ENCODE data around the gene LILRB4.
"Not testable (repeated sequence)": the region's sequence is repeated elsewhere in the genome, so short reads cannot be mapped to it uniquely, and the experiment has no call there.

LILRB4 gene

DNA sequence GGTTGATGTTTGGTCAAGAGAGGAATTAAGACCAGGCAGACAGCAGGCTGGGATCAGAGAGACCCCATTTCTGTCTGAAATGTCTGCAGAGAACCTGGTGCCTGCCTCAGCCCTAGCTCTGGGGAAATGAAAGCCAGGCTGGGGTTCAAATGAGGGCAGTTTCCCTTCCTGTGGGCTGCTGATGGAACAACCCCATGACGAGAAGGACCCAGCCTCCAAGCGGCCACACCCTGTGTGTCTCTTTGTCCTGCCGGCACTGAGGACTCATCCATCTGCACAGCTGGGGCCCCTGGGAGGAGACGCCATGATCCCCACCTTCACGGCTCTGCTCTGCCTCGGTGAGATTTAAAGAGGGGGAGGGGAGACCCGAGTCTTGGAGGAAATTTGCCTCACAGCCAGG is at the start of gene LILRB4:
TSS of gene LILRB4 (plus strand) at position 256 of the 400 bp plus-strand sequence. CDS start at position 305, 49 bp downstream.
- DNase-seq (ENCODE audit: low read depth in 2 of 2), result no peak

DNA sequence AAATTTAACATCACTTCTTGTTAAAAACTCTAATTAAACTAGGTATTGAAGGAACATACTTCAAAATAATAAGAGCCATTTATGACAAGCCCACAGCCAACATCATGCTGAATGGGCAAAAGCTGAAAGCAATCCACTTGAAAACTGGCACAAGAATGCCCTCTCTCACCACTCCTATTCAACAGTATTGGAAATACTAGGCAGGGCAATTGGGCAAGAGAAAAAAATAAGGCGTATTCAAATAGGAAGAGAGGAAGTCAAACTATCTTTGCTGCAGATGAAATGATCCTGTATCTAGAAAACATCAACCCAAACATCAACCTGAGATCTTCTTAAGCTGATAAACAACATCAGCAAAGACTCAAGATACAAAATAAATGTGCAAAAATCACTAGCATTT is 48.1 kb upstream of the LILRB4 start:
- no peak for DNase-seq (ENCODE audit: low read depth in 2 of 2)

DNA sequence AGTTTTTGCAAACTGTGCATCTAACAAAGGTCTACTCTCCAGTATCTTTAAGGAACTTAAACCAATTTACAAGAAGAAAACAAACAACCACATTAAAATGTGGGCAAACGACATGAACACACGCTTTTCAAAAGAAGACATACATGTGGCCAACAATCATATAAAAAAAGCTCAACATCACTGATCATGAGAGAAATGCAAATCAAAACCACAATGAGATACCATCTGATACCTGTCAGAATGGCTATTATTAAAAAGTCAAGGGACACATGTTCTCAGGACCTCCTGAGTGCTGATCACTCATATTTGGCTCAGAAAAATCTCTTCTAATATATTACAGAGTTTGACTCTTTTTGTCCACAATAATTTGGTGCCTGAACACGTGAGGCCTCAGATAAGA is 46.7 kb upstream of the LILRB4 start:
- DNase-seq (ENCODE audit: low read depth in 2 of 2), result no peak

DNA sequence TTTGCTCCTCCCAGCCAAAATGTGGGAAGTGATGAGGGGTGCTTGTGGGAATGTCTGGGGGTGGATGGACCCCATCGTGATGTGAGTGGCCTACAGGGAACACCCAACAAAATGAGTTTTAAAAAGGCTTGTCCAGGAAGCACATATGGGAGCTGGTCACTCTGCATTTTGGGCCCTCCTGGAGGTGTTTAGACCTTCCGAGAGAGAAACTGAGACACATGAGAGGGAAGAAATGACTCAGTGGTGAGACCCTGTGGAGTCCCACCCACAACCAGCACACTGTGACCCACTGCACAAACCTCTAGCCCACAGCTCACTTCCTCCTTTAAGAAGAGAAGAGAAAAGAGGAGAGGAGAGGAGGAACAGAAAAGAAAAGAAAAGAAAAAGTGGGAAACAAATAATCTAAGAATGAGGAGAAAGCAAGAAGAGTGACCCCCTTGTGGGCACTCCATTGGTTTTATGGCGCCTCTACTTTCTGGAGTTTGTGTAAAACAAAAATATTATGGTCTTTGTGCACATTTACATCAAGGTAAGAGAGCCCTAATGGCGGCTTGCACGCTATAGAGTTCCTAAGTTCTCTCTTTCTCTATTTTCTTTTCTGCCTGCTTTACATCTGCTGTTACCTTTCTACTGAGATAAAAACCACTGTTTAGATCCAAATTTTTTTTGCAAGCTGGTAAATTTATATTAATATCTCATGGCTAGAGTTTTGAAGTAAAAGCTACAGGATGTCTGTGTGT is 45.8 kb upstream of the LILRB4 start:
- DNase-seq (ENCODE audit: low read depth in 2 of 2), result no peak

DNA sequence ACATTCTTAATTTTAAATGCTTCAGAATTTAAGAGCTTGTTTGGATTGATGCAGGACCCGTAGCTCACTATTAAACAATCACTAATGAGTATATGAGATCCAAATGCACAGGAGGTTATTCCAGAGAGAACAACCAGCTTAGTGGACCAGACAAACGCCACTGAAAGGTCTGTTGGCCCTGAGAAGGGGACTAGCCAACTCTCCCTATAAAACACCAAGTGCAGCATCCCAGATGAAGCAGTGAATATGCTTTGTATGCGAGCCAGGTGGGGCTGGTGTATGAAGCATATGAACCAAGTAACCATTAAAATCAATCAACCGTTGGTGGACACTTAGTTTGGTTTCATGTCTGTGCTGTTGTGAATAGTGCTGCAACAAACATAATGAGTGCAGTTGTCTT is 42.3 kb upstream of the LILRB4 start:
- DNase-seq (ENCODE audit: low read depth in 2 of 2), result no peak

DNA sequence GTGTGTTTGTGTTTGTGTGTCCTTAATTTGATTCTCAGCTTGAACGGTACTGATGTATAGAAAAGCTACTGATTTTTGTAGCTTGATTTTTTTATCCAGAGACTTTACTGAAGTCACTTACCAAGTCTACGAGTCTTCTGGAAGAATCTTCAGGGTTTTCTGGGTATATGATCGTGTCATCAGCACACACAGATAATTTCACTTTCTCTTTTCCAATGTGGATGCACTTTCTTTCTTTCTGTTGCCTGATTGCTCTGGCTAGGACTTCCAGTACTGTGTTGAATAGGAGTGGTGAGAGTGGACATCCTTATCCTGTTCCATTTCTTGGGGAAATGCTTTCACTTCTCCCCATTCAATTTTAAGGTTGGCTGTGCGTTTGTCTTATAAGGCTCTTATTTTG is 40.4 kb upstream of the LILRB4 start:
- DNase-seq (ENCODE audit: low read depth in 2 of 2), result no peak

DNA sequence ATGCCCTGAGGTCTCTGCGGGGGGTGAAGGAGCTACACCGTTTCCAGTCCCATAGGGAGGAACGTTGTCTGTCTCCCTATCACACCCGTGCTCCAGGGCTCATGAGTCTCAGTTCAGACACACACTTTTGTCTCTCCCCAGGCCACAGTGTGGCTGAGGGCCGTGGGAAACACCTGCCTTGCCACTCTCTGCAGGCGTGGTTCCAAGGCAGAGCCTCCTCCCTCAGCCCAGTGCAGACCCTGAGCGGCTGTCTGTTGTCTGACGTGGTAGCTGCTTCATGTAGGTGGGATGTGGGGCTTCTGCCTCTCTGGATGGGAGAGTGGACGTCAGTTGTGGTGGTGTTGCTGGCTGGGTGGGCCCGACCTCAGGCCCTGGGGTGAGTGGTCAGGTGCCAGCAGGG is 38.6 kb upstream of the LILRB4 start:
- DNase-seq (ENCODE audit: low read depth in 2 of 2), result not testable (repeated sequence)

DNA sequence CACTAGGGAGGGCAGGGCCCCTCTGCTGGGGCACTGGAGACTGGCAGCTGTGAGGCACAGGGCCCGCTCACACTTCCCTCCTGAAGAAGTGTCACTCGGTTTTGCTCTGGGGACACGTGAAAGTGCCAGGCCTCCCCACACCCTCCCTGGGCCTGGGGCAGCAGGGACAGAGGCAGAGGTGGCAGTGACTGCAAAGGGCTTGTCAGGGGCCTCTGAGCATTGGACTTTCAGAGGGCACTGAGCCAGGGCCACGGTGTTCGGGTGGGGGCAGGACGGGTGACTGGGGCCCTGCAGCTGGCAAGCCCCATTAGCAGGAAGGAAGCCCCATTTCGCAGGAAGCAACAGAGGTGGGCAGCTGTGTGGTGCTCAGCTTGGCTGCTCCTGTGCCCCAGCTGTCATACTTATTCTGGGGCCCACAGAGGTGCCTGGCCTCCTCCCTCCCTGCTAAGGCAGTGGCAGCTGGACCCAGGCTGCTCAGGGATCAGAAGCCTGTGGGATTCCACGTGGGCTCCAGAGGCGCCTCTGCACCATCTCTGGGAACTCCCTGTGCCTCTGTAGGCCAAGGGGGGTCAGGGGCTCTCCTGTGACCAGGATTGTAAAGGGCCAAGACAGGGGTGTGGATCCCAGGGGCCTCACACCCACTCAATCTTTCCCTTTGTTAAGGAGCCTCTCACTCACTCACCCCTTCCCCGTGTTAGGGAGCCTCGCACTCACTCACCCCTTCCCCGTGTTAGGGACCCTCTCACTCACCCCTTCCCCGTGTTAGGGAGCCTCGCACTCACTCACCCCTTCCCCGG is 37.7 kb upstream of the LILRB4 start:
- DNase-seq (ENCODE audit: low read depth in 2 of 2), result not testable (repeated sequence)

DNA sequence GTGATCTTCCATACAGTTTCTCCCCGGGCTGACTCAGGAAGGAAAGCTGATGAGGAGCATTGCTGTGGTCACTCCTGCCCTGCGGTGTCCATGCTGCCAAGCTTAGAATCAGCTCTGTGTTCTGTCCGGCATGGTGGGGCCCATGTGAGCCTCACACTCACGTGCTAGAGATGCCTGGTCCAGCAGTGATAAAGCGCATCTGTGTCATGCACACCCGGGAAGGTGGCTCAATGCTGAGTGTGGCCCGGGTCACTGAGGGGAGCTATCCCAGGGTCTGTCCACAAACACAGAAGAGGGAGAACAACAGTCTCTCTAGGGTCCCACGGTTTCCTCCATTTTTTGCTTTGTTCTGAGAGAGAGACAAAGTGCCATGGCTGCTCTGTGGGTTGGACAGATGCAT is 36.0 kb upstream of the LILRB4 start:
- no peak for DNase-seq (ENCODE audit: low read depth in 2 of 2)

DNA sequence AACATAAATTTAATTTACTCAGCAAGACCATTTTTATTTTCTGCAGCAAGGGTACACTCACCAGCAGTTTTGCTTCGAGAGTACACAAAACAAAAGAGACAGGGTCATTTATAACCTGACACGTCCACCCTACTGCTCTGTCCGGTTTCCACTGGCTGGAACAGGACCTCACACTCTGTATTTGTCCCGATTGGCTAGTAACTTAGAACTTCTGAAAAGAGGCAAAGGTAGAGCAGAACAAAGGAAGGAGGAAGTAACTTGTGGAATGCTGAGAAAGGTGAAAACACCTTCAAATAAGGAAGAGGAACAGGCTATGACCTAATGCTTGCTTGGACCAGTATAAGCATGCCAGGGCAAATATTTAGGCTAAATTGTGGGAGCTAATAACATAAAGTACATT is 34.9 kb upstream of the LILRB4 start:
- not testable (repeated sequence) for DNase-seq (ENCODE audit: low read depth in 2 of 2)

DNA sequence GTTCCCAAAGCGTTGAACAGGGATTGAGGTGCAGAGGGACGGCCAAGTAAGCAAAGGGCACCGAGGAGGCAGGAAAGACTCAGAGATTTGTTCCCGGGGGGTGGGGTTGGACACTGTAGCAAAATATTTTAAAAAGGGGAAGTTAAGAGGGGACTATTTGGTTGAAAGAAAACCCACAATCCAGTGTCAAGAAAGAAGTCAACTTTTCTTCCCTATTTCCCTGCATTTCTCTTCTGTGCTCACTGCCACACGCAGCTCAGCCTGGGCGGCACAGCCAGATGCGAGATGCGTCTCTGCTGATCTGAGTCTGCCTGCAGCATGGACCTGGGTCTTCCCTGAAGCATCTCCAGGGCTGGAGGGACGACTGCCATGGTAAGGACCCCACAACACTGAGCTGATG is 32.5 kb upstream of the LILRB4 start, which contains the start of gene LILRB1:
TSS of gene LILRB1 (plus strand) at position 223 of the 400 bp plus-strand sequence. CDS start 590 bp downstream, outside the sequence.
- DNase-seq (ENCODE audit: low read depth in 2 of 2), result not testable (repeated sequence)

DNA sequence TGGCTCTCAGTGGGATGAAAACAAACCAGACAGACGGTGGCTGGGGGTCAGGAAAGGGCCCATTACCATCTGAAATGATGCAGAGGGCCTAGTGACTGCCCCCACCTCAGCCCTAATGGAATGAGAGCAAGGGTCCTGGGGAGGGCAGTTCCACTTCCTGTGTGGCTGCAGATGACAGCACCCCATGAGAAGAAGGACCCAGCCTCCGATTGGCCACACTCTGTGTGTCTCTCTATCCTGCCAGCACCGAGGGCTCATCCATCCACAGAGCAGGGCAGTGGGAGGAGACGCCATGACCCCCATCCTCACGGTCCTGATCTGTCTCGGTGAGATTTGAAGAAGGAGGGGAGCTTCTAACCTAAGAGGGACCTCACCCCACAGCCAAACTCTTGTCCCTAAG is 32.0 kb upstream of the LILRB4 start:
- no peak for DNase-seq (ENCODE audit: low read depth in 2 of 2)

DNA sequence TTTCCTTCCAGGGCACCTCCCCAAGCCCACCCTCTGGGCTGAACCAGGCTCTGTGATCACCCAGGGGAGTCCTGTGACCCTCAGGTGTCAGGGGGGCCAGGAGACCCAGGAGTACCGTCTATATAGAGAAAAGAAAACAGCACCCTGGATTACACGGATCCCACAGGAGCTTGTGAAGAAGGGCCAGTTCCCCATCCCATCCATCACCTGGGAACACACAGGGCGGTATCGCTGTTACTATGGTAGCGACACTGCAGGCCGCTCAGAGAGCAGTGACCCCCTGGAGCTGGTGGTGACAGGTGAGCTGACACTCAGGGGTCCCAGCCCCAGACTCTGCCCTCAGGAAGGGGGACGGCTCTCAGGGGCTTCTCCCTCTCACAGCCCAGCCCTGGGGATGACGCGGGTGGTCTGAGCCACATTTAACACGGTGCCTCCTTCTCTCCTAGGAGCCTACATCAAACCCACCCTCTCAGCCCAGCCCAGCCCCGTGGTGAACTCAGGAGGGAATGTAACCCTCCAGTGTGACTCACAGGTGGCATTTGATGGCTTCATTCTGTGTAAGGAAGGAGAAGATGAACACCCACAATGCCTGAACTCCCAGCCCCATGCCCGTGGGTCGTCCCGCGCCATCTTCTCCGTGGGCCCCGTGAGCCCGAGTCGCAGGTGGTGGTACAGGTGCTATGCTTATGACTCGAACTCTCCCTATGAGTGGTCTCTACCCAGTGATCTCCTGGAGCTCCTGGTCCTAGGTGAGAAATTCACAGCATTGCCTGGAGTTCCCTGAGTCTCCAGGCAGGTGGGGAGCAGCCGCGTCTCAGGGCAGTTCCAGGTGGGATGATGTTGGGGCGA is 31.1 kb upstream of the LILRB4 start:
- not testable (repeated sequence) for DNase-seq (ENCODE audit: low read depth in 2 of 2)

DNA sequence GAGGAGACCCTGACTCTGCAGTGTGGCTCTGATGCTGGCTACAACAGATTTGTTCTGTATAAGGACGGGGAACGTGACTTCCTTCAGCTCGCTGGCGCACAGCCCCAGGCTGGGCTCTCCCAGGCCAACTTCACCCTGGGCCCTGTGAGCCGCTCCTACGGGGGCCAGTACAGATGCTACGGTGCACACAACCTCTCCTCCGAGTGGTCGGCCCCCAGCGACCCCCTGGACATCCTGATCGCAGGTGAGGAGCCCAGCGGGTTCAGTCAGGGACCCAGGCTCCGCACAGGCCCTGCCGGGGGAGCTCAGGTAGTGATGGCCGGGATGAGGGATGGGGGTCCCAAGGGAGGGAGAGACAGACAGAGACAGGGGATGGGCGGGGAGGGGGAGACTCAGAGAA is 30.3 kb upstream of the LILRB4 start:
- not testable (repeated sequence) for DNase-seq (ENCODE audit: low read depth in 2 of 2)

DNA sequence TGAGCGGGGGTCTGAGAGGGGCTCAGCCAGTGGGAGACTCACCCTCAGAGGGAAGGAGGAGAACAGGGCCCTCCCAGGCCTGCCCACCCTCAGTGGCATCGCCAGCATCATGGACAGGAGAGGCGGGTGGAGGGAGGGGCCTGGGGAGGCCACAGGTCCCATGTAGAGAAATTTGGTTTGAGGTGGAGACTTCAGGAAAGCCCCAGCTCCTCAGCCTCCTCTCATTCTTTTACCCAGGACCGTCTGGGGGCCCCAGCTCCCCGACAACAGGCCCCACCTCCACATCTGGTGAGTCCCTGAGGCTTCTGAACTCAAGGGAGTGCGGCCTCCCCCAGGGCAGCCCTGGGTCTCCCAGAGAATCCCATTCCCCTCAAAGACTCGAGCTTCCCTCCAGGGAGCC is 29.4 kb upstream of the LILRB4 start:
- DNase-seq (ENCODE audit: low read depth in 2 of 2), result no peak

DNA sequence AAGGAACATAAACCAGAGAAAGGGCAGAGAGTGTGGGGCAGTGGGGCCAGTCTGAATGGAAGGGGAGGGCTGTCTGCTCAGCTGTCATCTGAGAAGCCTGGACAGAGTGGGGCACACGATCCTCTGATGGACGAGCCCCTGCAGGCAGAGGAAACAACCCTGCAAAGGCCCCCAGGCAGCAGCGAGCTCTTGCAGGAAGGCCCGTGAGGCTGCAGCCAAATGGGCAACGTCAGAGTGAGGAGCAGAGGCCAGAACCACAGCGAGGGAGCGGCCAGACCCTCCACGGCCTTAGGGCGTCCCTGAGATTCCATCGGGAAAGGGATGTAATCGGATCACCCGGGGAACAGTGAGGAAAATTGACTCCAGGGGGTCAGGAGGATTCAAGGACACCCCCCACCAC is 26.7 kb upstream of the LILRB4 start:
- DNase-seq (ENCODE audit: low read depth in 2 of 2), result not testable (repeated sequence)

DNA sequence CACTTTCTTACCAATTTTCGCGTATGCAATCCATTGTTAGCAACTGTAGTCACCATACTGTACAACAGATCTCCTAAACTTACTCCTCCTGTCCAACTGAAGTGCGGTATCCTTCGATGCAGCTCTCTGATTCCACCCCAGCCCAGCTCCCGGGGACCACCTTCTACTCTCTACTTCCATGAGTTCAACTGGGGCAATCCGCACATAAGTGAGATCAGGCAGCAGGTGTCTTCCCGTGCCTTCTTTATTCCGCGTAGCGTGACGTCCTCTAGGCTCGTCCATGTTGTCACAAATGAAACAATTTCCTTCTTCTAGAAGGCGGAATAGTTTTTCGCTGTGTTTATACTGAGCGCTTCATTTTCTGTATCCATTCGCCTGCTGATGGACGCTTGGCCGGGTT is 24.1 kb upstream of the LILRB4 start:
- no peak for DNase-seq (ENCODE audit: low read depth in 2 of 2)

DNA sequence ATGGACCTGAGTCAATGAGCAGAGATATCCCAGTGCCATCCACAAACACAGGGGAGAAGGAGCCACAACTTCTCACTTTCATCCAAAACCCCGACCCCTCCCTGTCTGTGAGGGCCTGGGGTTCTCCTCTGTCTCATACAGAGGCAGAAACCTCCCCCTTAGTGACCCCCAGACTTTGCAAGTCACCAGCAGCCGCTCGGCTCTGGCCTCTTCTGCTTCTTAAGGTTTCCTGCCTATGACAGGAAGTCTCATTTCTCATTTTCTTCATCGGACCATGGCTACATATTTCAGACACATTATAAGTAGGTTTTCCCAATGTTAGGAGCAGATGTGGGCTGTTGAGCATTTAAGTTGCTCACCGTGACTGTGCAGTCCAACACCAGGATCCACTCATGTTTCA is 19.8 kb upstream of the LILRB4 start:
- not testable (repeated sequence) for DNase-seq (ENCODE audit: low read depth in 2 of 2)

DNA sequence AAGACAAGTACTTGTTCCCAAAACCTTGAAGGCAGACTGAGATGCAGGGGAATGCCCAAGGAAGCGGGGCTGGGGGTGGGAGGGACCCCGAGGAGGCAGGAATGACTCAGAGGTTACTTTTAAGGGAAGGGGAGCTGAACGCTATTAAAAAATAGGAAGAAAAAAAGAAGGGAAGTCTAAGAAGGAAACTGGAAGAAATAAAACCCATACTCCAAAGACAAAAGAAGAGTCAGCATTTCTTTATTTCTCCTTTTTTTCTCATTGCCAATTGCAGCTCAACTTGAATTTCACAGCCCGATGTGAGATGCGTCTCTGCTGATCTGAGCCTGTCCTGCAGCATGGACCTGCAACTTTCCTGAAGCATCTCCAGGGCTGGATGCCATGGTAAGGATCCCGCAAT is 19.2 kb upstream of the LILRB4 start:
- not testable (repeated sequence) for DNase-seq (ENCODE audit: low read depth in 2 of 2)

DNA sequence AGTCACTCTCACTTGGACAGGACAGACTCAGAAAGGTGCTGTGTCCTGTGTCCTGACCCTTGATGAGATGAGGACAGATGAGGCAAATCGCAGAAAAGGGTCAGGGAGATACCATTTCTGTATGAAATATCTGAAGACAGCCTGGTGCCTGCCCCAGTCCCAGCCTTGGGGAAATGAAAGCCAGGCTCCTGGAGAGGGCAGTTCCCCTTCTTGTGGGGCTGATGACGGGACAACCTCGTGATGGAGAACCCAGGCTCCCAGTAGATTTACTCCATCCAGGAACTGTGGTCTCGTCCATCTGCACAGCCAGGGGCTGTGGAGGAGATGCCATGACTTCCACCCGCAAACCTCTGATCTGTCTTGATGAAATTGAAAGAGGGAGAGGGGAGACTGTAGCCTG is 18.7 kb upstream of the LILRB4 start:
- DNase-seq (ENCODE audit: low read depth in 2 of 2), result no peak

DNA sequence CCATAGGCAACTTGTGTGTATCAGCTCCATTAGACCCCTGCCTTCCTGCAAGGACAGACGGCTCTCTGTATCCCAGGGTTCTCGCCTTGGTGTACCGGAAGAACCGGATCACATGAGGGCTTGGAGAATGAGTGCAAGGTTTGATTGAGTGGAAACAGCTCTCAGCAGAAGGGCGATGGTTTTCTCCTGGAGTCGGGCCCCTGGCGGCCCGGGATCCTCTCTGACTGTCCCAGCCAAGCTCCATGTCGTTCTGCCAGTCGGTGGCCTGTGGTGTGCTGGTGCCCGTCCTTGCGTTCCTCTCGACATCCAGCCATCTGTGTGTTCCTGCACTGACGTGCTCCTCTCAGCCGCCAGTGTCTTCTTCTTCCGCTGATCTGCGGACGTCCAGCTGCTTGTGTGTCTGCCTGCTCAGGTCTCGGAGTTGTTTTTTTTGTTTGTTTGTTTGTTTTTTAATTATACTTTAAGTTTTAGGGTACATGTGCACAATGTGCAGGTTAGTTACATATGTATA is 16.4 kb upstream of the LILRB4 start:
- DNase-seq (ENCODE audit: low read depth in 2 of 2), result no peak

DNA sequence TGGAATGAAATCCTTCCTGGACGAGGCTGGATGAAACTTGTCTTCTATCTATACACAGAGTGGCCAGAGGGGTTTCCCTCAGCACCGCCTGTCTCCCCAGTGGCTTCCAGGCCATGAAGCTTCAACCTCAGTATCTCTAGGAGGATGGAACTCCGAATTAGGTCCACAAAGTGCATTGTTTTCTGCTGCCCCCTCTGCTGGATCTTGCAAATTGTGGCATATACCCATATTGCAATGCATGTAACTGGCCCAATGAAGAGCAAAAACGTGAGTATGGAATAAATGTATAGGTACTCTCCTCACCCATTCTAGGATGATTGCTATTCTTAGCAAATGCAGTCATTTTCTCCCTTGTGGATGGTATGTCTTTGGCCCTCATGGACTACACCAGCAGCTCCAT is 14.7 kb upstream of the LILRB4 start:
- DNase-seq (ENCODE audit: low read depth in 2 of 2), result no peak
